CD4-positive, alpha-beta T cell treated with Interferon alpha-2 for 1 hour (primary cell): ENCODE data around the gene USP50.
"Not testable (repeated sequence)": the region's sequence is repeated elsewhere in the genome, so short reads cannot be mapped to it uniquely, and the experiment has no call there.

Experiments used
- DNase-seq, 2 donors: peaks; one replicate each; pipeline ENCODE4 v3.0.0-alpha.2; 2020 to 2022

The USP50 gene

GRCh38 chr15:50546566-50546965, at the start of gene USP50:
TSS of gene USP50 (minus strand) at chr15:50546666. CDS start at chr15:50546525, 141 bp downstream.
- DNase-seq: no peak

GRCh38 chr15:50594311-50594710, 47.8 kb upstream of the USP50 start:
- DNase-seq: no peak

- DNase-seq: no peak
Observed at GRCh38 chr15:50593761-50594160, 47.3 kb upstream of the USP50 start.

- no peak for DNase-seq
Observed at GRCh38 chr15:50590288-50590687, 43.8 kb upstream of the USP50 start.

GRCh38 chr15:50577492-50577891, 31.0 kb upstream of the USP50 start:
- no peak for DNase-seq

- DNase-seq: no peak
Observed at GRCh38 chr15:50576166-50576565, 29.7 kb upstream of the USP50 start.

- peak in 1 of 2 donors; percentile 31 for DNase-seq
Observed at GRCh38 chr15:50573842-50574241, 27.4 kb upstream of the USP50 start.

- DNase-seq: no peak
Observed at GRCh38 chr15:50563756-50564155, 17.3 kb upstream of the USP50 start.

GRCh38 chr15:50562735-50563640, 16.5 kb upstream of the USP50 start:
- no peak for DNase-seq

- no peak for DNase-seq
Observed at GRCh38 chr15:50558012-50558411, 11.5 kb upstream of the USP50 start.

GRCh38 chr15:50556642-50557371, 10.3 kb upstream of the USP50 start:
- no peak for DNase-seq

GRCh38 chr15:50552238-50552637, 5.8 kb upstream of the USP50 start:
- DNase-seq: no peak

GRCh38 chr15:50549326-50549725, 2.9 kb upstream of the USP50 start:
- no peak for DNase-seq

GRCh38 chr15:50544368-50544767, 2.1 kb downstream of the USP50 start:
- no peak for DNase-seq

GRCh38 chr15:50543556-50543955, 2.9 kb downstream of the USP50 start:
- no peak for DNase-seq

GRCh38 chr15:50542887-50543210, 3.6 kb downstream of the USP50 start:
- no peak for DNase-seq

GRCh38 chr15:50531766-50532165, 14.7 kb downstream of the USP50 start:
- no peak for DNase-seq

- DNase-seq: no peak
Observed at GRCh38 chr15:50531163-50531562, 15.3 kb downstream of the USP50 start.

- no peak for DNase-seq
Observed at GRCh38 chr15:50523851-50524251, 22.6 kb downstream of the USP50 start.

GRCh38 chr15:50519740-50520425, 26.6 kb downstream of the USP50 start:
- no peak for DNase-seq

- DNase-seq: no peak
Observed at GRCh38 chr15:50513001-50513400, 33.5 kb downstream of the USP50 start.

- DNase-seq: no peak
Observed at GRCh38 chr15:50506121-50506520, 40.3 kb downstream of the USP50 start.

GRCh38 chr15:50505656-50506055, 40.8 kb downstream of the USP50 start:
- not testable (repeated sequence) for DNase-seq

GRCh38 chr15:50503144-50503543, 43.3 kb downstream of the USP50 start:
- DNase-seq: no peak
